ENCODE data around the gene MFSD6L.

The MFSD6L gene

DNA sequence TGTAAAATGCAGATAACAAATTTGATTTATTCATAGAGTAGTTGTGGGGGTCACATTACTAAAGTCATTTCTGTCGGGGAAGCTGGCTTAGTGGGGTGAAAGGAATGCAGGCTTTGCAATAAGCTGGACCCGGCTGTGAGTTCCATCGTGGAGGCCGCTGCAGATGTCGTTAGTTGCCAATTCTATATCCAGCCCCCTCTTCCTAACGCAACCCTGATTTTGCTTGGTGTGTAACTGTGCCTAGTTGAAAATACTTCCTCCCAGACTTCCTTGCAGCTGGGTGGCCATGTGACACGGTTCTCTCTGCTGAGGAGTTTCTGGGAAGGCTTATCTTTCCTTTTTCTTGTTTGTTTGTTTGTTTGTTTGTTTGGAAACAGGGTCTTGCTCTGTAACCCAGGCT is 4.5 kb downstream of the MFSD6L start:
- H3K4me2 ChIP-seq (ENCODE audit: low read length) = no peak overlapping the region
- H3K36me3 ChIP-seq (ENCODE audit: insufficient read depth, low read length) = no peaks in the 10 kb centered on the region
- H3K79me2 ChIP-seq (ENCODE audit: insufficient read depth, low read length) = no peaks in the 10 kb centered on the region
- TF ChIP-seq, protein P1, sequence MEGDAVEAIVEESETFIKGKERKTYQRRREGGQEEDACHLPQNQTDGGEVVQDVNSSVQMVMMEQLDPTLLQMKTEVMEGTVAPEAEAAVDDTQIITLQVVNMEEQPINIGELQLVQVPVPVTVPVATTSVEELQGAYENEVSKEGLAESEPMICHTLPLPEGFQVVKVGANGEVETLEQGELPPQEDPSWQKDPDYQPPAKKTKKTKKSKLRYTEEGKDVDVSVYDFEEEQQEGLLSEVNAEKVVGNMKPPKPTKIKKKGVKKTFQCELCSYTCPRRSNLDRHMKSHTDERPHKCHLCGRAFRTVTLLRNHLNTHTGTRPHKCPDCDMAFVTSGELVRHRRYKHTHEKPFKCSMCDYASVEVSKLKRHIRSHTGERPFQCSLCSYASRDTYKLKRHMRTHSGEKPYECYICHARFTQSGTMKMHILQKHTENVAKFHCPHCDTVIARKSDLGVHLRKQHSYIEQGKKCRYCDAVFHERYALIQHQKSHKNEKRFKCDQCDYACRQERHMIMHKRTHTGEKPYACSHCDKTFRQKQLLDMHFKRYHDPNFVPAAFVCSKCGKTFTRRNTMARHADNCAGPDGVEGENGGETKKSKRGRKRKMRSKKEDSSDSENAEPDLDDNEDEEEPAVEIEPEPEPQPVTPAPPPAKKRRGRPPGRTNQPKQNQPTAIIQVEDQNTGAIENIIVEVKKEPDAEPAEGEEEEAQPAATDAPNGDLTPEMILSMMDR (IDR thresholded peaks at IDR 0.05; ENCODE audit: low read length) = no peak
- TF ChIP-seq EZH2 (IDR thresholded peaks at IDR 0.05; ENCODE audit: borderline replicate concordance, low read length) = no peak
- no peaks in the 10 kb centered on the region for H3K9me3 ChIP-seq (ENCODE audit: low read length)
- no peaks in the 10 kb centered on the region for H3K4me1 ChIP-seq (ENCODE audit: insufficient read depth, low read length, severe bottlenecking)
- no peaks in the 10 kb centered on the region for H3F3A ChIP-seq (ENCODE audit: insufficient read depth, low read length)
- no peak overlapping the region for H3K9ac ChIP-seq (ENCODE audit: low read length)
- H3K27ac ChIP-seq (ENCODE audit: low read depth, low read length, poor library complexity, severe bottlenecking) = no peak overlapping the region
- no peaks in the 10 kb centered on the region for H4K20me1 ChIP-seq (ENCODE audit: insufficient read depth, low read length)
- H3K9me2 ChIP-seq (ENCODE audit: low read depth, low read length) = no peaks in the 10 kb centered on the region
- H3K4me3 ChIP-seq (ENCODE audit: low read depth, low read length, poor library complexity, severe bottlenecking) = no peak overlapping the region
- H2AFZ ChIP-seq (ENCODE audit: low read length) = no peak overlapping the region
- peaks cover 8% of the 10 kb centered on the region; the same call in 1 of the 2 replicates for H3K27me3 ChIP-seq (ENCODE audit: insufficient read depth, low read length)

DNA sequence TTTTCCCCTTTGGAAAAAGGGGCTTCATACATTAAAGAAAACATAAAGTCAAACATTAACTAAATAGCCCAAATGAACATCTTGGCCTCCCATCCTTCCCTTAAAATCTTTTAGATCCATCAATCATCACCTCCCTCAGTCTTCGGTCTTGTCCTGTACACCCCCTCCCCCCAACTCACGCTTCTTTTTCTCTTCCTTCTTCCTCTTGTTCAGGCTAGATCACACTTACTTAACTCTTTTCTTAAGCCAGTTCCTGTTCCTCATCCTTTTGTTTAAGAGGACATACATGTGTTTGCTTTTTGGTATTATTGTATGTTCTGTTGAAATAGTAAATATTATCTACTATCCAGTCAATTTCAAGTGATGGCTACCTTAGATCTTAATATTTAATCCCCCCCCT is 5.5 kb downstream of the MFSD6L start:
- H3K79me2 ChIP-seq (ENCODE audit: insufficient read depth, low read length) = no peaks in the 10 kb centered on the region
- H4K20me1 ChIP-seq (ENCODE audit: insufficient read depth, low read length) = no peaks in the 10 kb centered on the region
- no peak overlapping the region for H3K9ac ChIP-seq (ENCODE audit: low read length)
- H3K27me3 ChIP-seq (ENCODE audit: insufficient read depth, low read length) = peaks cover 8% of the 10 kb centered on the region; the same call in 1 of the 2 replicates
- no peaks in the 10 kb centered on the region for H3K9me2 ChIP-seq (ENCODE audit: low read depth, low read length)
- H3F3A ChIP-seq (ENCODE audit: insufficient read depth, low read length) = no peaks in the 10 kb centered on the region
- H3K36me3 ChIP-seq (ENCODE audit: insufficient read depth, low read length) = no peaks in the 10 kb centered on the region
- no peak overlapping the region for H2AFZ ChIP-seq (ENCODE audit: low read length)
- no peak overlapping the region for H3K27ac ChIP-seq (ENCODE audit: low read depth, low read length, poor library complexity, severe bottlenecking)
- H3K9me3 ChIP-seq (ENCODE audit: low read length) = no peaks in the 10 kb centered on the region
- H3K4me2 ChIP-seq (ENCODE audit: low read length) = no peak overlapping the region
- no peaks in the 10 kb centered on the region for H3K4me1 ChIP-seq (ENCODE audit: insufficient read depth, low read length, severe bottlenecking)
- no peak overlapping the region for H3K4me3 ChIP-seq (ENCODE audit: low read depth, low read length, poor library complexity, severe bottlenecking)
- TF ChIP-seq EZH2 (IDR thresholded peaks at IDR 0.05; ENCODE audit: borderline replicate concordance, low read length) = no peak
- TF ChIP-seq, protein P1 (IDR thresholded peaks at IDR 0.05; ENCODE audit: low read length) = no peak

DNA sequence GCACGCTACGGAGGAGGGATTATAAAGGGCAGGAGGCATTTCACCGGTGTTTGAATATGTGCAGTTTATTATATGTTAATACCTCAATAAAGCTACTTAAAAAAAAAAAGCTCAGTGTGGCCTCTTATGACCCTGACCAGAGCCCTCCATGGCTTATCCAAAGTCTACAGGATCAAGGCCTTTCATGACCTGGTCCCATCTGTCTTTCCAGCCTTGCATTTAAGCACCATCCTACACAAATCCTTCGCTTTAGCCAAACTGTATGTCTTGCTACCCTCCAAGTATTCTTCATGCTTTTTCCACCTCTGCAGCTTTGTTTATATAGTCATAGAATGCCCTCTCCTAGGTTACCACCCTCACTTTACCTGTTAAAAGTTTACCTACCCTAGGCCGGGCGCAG is 6.5 kb downstream of the MFSD6L start:
- no peak overlapping the region for H3K9ac ChIP-seq (ENCODE audit: low read length)
- TF ChIP-seq EZH2 (IDR thresholded peaks at IDR 0.05; ENCODE audit: borderline replicate concordance, low read length) = no peak
- TF ChIP-seq, protein P1 (IDR thresholded peaks at IDR 0.05; ENCODE audit: low read length) = no peak
- no peaks in the 10 kb centered on the region for H3F3A ChIP-seq (ENCODE audit: insufficient read depth, low read length)

More for the DNA sequence above, 6.5 kb downstream of the MFSD6L start:
- no peaks in the 10 kb centered on the region for H3K9me3 ChIP-seq (ENCODE audit: low read length)
- H3K4me3 ChIP-seq (ENCODE audit: low read depth, low read length, poor library complexity, severe bottlenecking) = no peak overlapping the region
- no peak overlapping the region for H3K4me2 ChIP-seq (ENCODE audit: low read length)
- no peaks in the 10 kb centered on the region for H3K9me2 ChIP-seq (ENCODE audit: low read depth, low read length)
- no peaks in the 10 kb centered on the region for H4K20me1 ChIP-seq (ENCODE audit: insufficient read depth, low read length)
- H3K79me2 ChIP-seq (ENCODE audit: insufficient read depth, low read length) = no peaks in the 10 kb centered on the region
- no peak overlapping the region for H3K27ac ChIP-seq (ENCODE audit: low read depth, low read length, poor library complexity, severe bottlenecking)
- no peak overlapping the region for H2AFZ ChIP-seq (ENCODE audit: low read length)
- no peaks in the 10 kb centered on the region for H3K4me1 ChIP-seq (ENCODE audit: insufficient read depth, low read length, severe bottlenecking)
- H3K36me3 ChIP-seq (ENCODE audit: insufficient read depth, low read length) = no peaks in the 10 kb centered on the region
- H3K27me3 ChIP-seq (ENCODE audit: insufficient read depth, low read length) = peaks cover 8% of the 10 kb centered on the region; the same call in 1 of the 2 replicates
